Measurements from ENCODE around the gene DOCK1.

The DOCK1 gene

GRCh38 chr10:127474501-127474900, 569.3 kb downstream of the DOCK1 start:
- DNase-seq (ENCODE audit: low read depth): no peak
- H3K4me3 ChIP-seq (replicated peaks; ENCODE audit: low read depth, low read length): no peak overlapping the region
- TF ChIP-seq CTCF (IDR thresholded peaks at IDR 0.05; ENCODE audit: low read length, missing control alignments): no peak

GRCh38 chr10:127485153-127485857, 580.1 kb downstream of the DOCK1 start:
- TF ChIP-seq CTCF (IDR thresholded peaks at IDR 0.05; ENCODE audit: low read length, missing control alignments): no peak
- DNase-seq (ENCODE audit: low read depth): peak; percentile 3
- H3K4me3 ChIP-seq (replicated peaks; ENCODE audit: low read depth, low read length): no peak overlapping the region

GRCh38 chr10:127486355-127486754, 581.1 kb downstream of the DOCK1 start:
- H3K4me3 ChIP-seq (replicated peaks; ENCODE audit: low read depth, low read length): no peak overlapping the region
- no peak for DNase-seq (ENCODE audit: low read depth)
- TF ChIP-seq CTCF (IDR thresholded peaks at IDR 0.05; ENCODE audit: low read length, missing control alignments): no peak

GRCh38 chr10:127492607-127493250, 587.5 kb downstream of the DOCK1 start:
- TF ChIP-seq CTCF (IDR thresholded peaks at IDR 0.05; ENCODE audit: low read length, missing control alignments): no peak
- no peak for DNase-seq (ENCODE audit: low read depth)
- no peak overlapping the region for H3K4me3 ChIP-seq (replicated peaks; ENCODE audit: low read depth, low read length)

- H3K4me3 ChIP-seq (replicated peaks; ENCODE audit: low read depth, low read length): no peak overlapping the region
- no peak for TF ChIP-seq CTCF (IDR thresholded peaks at IDR 0.05; ENCODE audit: low read length, missing control alignments)
- DNase-seq (ENCODE audit: low read depth): no peak
Observed at GRCh38 chr10:127496035-127496434, 590.8 kb downstream of the DOCK1 start.

- no peak for TF ChIP-seq CTCF (IDR thresholded peaks at IDR 0.05; ENCODE audit: low read length, missing control alignments)
- H3K4me3 ChIP-seq (replicated peaks; ENCODE audit: low read depth, low read length): no peak overlapping the region
- no peak for DNase-seq (ENCODE audit: low read depth)
Observed at GRCh38 chr10:127497685-127498084, 592.5 kb downstream of the DOCK1 start.

GRCh38 chr10:127498087-127498486, 592.9 kb downstream of the DOCK1 start:
- no peak overlapping the region for H3K4me3 ChIP-seq (replicated peaks; ENCODE audit: low read depth, low read length)
- no peak for DNase-seq (ENCODE audit: low read depth)
- no peak for TF ChIP-seq CTCF (IDR thresholded peaks at IDR 0.05; ENCODE audit: low read length, missing control alignments)

Measured in fibroblast of pulmonary artery (primary cell).